GM10266 (cell line): ENCODE results near the gene ATAD5.
A peak's percentile ranks its signal among the peaks of the same experiment; 100 is the strongest.
"Not testable (repeated sequence)": the region's sequence is repeated elsewhere in the genome, so short reads cannot be mapped to it uniquely, and the experiment has no call there.

ENCODE experiments used
- DNase-seq: peaks from one replicate; pipeline ENCODE4 v3.0.0; 2012; ENCODE audit errors: extremely low spot score
- CTCF ChIP-seq: IDR thresholded peaks from 2 replicates; pipeline ENCODE4 v1.5.1; 2012; ENCODE audit warnings: mild to moderate bottlenecking, low read depth; ENCODE audit not compliant: control insufficient read depth, insufficient read depth; ENCODE audit errors: missing control alignments

Gene ATAD5

GRCh38 chr17:30927756-30928155, 96.0 kb downstream of the ATAD5 start:
- no peak for TF ChIP-seq CTCF
- no peak for DNase-seq

- TF ChIP-seq CTCF: no peak
- no peak for DNase-seq
Observed at GRCh38 chr17:30928584-30928983, 96.8 kb downstream of the ATAD5 start.

GRCh38 chr17:30929081-30929633, 97.4 kb downstream of the ATAD5 start:
- TF ChIP-seq CTCF: no peak

GRCh38 chr17:30929861-30930260, 98.1 kb downstream of the ATAD5 start:
- DNase-seq: not testable (repeated sequence)

More at GRCh38 chr17:30929081-30929633, 97.4 kb downstream of the ATAD5 start:
- no peak for DNase-seq

GRCh38 chr17:30930495-30930894, 98.7 kb downstream of the ATAD5 start:
- no peak for TF ChIP-seq CTCF
- no peak for DNase-seq

- not testable (repeated sequence) for DNase-seq
Observed at GRCh38 chr17:30931582-30931981, 99.8 kb downstream of the ATAD5 start.

GRCh38 chr17:30933966-30934365, 102.2 kb downstream of the ATAD5 start:
- no peak for DNase-seq
- no peak for TF ChIP-seq CTCF

- DNase-seq: peak; percentile 65
- TF ChIP-seq CTCF: no peak
Observed at GRCh38 chr17:30939051-30939689, 107.4 kb downstream of the ATAD5 start.
